GM12891 (cell line): Measurements from ENCODE around the gene AHI1.

Experiments
- PAX5 ChIP-seq: IDR thresholded peaks from 2 replicates; pipeline ENCODE4 v1.6.1; 2011; ENCODE audit warnings: low read length, moderate library complexity, mild to moderate bottlenecking; ENCODE audit not compliant: insufficient read depth, severe bottlenecking
- POLR2A ChIP-seq: IDR thresholded peaks from 2 replicates; pipeline ENCODE4 v1.6.1; 2011; ENCODE audit warnings: low read depth, low read length, control low read depth
- POLR2AphosphoS5 ChIP-seq: IDR thresholded peaks from 2 replicates; pipeline ENCODE4 v1.6.1; 2011; ENCODE audit warnings: low read depth, low read length, control low read depth
- SPI1 ChIP-seq: IDR thresholded peaks from 2 replicates; pipeline ENCODE4 v1.6.1; 2011; ENCODE audit warnings: low read depth, low read length, control low read depth
- TAF1 ChIP-seq: IDR thresholded peaks from 2 replicates; pipeline ENCODE4 v1.6.1; 2011; ENCODE audit warnings: low read depth, low read length, control low read depth

GRCh38 chr6:135270676-135271536 lies 226.6 kb downstream of the AHI1 start:
- TF ChIP-seq POLR2A (no peak), TAF1 (no peak), POLR2AphosphoS5 (no peak), PAX5 (no peak), SPI1 (no peak)
